Measurements from ENCODE around the gene PARD6A. TPM values are rescaled to one million over a fixed set of nuclear protein-coding genes. Genes with fewer than 3 reads are reported as not detected.
"Not testable (repeated sequence)": the region's sequence is repeated elsewhere in the genome, so short reads cannot be mapped to it uniquely, and the experiment has no call there.

Gene PARD6A
- total RNA-seq, 3 donors from 2014 or later (not counting 1 experiment from before 2014, with no cell fraction given), result 3.1 to 4.4 (median 3.3) TPM

- H3K9me3 ChIP-seq (ENCODE audit: control insufficient read depth, insufficient read depth, low read length), result no peaks in the 10 kb centered on the region
- no peak overlapping the region for H3K27ac ChIP-seq (ENCODE audit: low read length)
- H3K36me3 ChIP-seq (ENCODE audit: control insufficient read depth, insufficient read depth, low read length), result peaks cover 18% of the 10 kb centered on the region
- H3K27me3 ChIP-seq (ENCODE audit: control insufficient read depth, insufficient read depth, low read length), result no peaks in the 10 kb centered on the region
- Mint-ChIP-seq H3K4me1 (no peaks in the 10 kb centered on the region), H3K27ac (no peak overlapping the region), H3K4me3 (no peak overlapping the region), H3K9me3 (no peaks in the 10 kb centered on the region), H3K36me3 (peaks cover 6% of the 10 kb centered on the region), H3K27me3 (ENCODE audit: low read depth in 2 of 2) (no peaks in the 10 kb centered on the region)
- 95% methylated on average over 7 of the region's 10 CpGs for WGBS (ENCODE audit: insufficient coverage)
- intact Hi-C loops (cut with micrococcal nuclease), result no loop called here
- ATAC-seq, result no peak
- H3K4me1 ChIP-seq (ENCODE audit: control insufficient read depth, insufficient read depth, low read length), result no peaks in the 10 kb centered on the region
- no peak overlapping the region for H3K4me3 ChIP-seq (ENCODE audit: low read length)
- DNase-seq, result no peak
- TF ChIP-seq CTCF (IDR thresholded peaks at IDR 0.05), result no peak
Observed at GRCh38 chr16:67679935-67680897, 19.5 kb downstream of the PARD6A start.

GRCh38 chr16:67683767-67684166, 23.0 kb downstream of the PARD6A start:
- H3K27me3 ChIP-seq (ENCODE audit: control insufficient read depth, insufficient read depth, low read length), result no peaks in the 10 kb centered on the region
- no peak for ATAC-seq
- no peak overlapping the region for H3K27ac ChIP-seq (ENCODE audit: low read length)
- peaks cover 19% of the 10 kb centered on the region for H3K36me3 ChIP-seq (ENCODE audit: control insufficient read depth, insufficient read depth, low read length)
- intact Hi-C loops (cut with micrococcal nuclease), result no loop called here
- TF ChIP-seq CTCF (IDR thresholded peaks at IDR 0.05), result no peak
- no peak for DNase-seq
- no peak overlapping the region for H3K4me3 ChIP-seq (ENCODE audit: low read length)
- Mint-ChIP-seq H3K36me3 (peaks cover 6% of the 10 kb centered on the region), H3K27me3 (ENCODE audit: low read depth in 2 of 2) (no peaks in the 10 kb centered on the region), H3K4me3 (no peak overlapping the region), H3K27ac (no peak overlapping the region), H3K9me3 (no peaks in the 10 kb centered on the region), H3K4me1 (no peaks in the 10 kb centered on the region)
- 100% methylated on average over 1 of the region's 4 CpGs for WGBS (ENCODE audit: insufficient coverage)
- no peaks in the 10 kb centered on the region for H3K9me3 ChIP-seq (ENCODE audit: control insufficient read depth, insufficient read depth, low read length)
- peaks cover 3% of the 10 kb centered on the region for H3K4me1 ChIP-seq (ENCODE audit: control insufficient read depth, insufficient read depth, low read length)

- no peaks in the 10 kb centered on the region for H3K4me1 Mint-ChIP-seq
- intact Hi-C loops (cut with micrococcal nuclease), result no loop called here
- no peak overlapping the region for H3K27ac Mint-ChIP-seq
- no peaks in the 10 kb centered on the region for H3K9me3 ChIP-seq (ENCODE audit: control insufficient read depth, insufficient read depth, low read length)
- H3K4me1 ChIP-seq (ENCODE audit: control insufficient read depth, insufficient read depth, low read length), result peaks cover 3% of the 10 kb centered on the region
- no peaks in the 10 kb centered on the region for H3K27me3 ChIP-seq (ENCODE audit: control insufficient read depth, insufficient read depth, low read length)
- no peak for DNase-seq
- H3K27me3 Mint-ChIP-seq (ENCODE audit: low read depth in 2 of 2), result no peaks in the 10 kb centered on the region
- 85% methylated on average over 15 of the region's 17 CpGs for WGBS (ENCODE audit: insufficient coverage)
- no peak for TF ChIP-seq CTCF (IDR thresholded peaks at IDR 0.05)
- H3K4me3 Mint-ChIP-seq, result no peak overlapping the region
- no peak overlapping the region for H3K4me3 ChIP-seq (ENCODE audit: low read length)
- H3K9me3 Mint-ChIP-seq, result no peaks in the 10 kb centered on the region
- no peak for ATAC-seq
- H3K36me3 Mint-ChIP-seq, result peaks cover 6% of the 10 kb centered on the region
- no peak overlapping the region for H3K27ac ChIP-seq (ENCODE audit: low read length)
- H3K36me3 ChIP-seq (ENCODE audit: control insufficient read depth, insufficient read depth, low read length), result peaks cover 17% of the 10 kb centered on the region
Observed at GRCh38 chr16:67685388-67686112, 24.8 kb downstream of the PARD6A start.

GRCh38 chr16:67693517-67694285, 32.9 kb downstream of the PARD6A start:
- H3K27me3 ChIP-seq (ENCODE audit: control insufficient read depth, insufficient read depth, low read length); H3K9me3 Mint-ChIP-seq; H3K4me3 Mint-ChIP-seq; H3K27ac Mint-ChIP-seq; H3K27me3 Mint-ChIP-seq (ENCODE audit: low read depth in 2 of 2); H3K27ac ChIP-seq (ENCODE audit: low read length); intact Hi-C loops (cut with micrococcal nuclease); H3K36me3 Mint-ChIP-seq; H3K36me3 ChIP-seq (ENCODE audit: control insufficient read depth, insufficient read depth, low read length); H3K4me1 Mint-ChIP-seq; H3K9me3 ChIP-seq (ENCODE audit: control insufficient read depth, insufficient read depth, low read length); ATAC-seq; DNase-seq; H3K4me3 ChIP-seq (ENCODE audit: low read length); H3K4me1 ChIP-seq (ENCODE audit: control insufficient read depth, insufficient read depth, low read length): not testable (repeated sequence)
- WGBS (ENCODE audit: insufficient coverage), result 98% methylated on average over 7 of the region's 8 CpGs

Data from natural killer cell (primary cell).